ENCODE data around the gene CRB1. TPM values are rescaled to one million over a fixed set of nuclear protein-coding genes. Genes with fewer than 3 reads are reported as not detected.
A peak's percentile ranks its signal among the peaks of the same experiment; 100 is the strongest.

Gene CRB1
- total RNA-seq, 1 donor: 0.09 TPM

DNA sequence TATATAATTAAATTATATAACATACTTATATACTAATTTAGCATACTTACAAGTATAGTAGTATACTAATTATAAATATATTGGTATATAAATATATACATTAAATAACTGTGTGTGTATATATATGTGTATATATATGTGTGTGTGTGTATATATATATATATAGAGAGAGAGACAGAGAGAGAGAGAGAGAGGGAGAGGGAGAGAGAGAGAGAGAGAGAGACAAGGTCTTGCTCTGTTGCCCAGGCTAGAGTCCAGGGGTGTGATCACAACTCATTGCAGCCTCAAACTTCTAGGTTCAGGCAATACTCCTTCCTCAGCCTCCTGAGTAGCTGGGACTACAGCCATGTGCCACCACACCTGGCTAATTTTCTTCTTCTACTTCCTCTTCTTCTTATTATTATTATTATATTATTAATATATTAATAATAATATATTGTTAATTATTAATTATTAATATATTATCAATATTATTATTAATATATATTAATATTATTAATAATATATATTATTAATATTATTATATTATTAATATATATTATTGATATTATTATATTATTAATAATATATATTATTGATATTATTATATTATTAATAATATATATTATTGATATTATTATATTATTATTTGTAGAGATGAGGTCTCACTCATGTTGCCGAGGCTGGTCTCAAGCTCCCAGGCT lies 185.5 kb downstream of the CRB1 start:
- TF ChIP-seq, protein P1, sequence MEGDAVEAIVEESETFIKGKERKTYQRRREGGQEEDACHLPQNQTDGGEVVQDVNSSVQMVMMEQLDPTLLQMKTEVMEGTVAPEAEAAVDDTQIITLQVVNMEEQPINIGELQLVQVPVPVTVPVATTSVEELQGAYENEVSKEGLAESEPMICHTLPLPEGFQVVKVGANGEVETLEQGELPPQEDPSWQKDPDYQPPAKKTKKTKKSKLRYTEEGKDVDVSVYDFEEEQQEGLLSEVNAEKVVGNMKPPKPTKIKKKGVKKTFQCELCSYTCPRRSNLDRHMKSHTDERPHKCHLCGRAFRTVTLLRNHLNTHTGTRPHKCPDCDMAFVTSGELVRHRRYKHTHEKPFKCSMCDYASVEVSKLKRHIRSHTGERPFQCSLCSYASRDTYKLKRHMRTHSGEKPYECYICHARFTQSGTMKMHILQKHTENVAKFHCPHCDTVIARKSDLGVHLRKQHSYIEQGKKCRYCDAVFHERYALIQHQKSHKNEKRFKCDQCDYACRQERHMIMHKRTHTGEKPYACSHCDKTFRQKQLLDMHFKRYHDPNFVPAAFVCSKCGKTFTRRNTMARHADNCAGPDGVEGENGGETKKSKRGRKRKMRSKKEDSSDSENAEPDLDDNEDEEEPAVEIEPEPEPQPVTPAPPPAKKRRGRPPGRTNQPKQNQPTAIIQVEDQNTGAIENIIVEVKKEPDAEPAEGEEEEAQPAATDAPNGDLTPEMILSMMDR (IDR thresholded peaks at IDR 0.05; ENCODE audit: insufficient read depth, low read length): no peak
- no peak overlapping the region for H3K4me3 ChIP-seq (ENCODE audit: low read depth, low read length)
- no peak for DNase-seq (ENCODE audit: low read depth)

DNA sequence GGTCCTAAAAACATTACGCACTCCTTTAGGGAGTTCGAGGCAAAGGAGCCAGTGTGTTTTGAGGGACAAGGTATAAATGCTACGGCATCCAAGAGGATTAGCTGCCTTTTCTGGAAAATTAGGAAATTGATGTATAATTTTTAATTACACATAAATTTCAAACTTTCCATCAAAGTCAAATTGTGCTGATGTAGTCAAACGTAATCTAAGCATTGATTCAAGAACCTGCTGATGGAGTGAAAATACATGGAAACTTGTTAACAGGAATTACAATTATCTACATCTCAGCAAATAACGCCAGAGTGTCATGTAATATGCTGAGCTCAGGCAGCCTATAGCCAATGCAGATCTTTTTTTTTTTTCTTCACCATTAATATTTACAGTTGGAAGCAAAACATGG lies 194.5 kb downstream of the CRB1 start:
- DNase-seq (ENCODE audit: low read depth): no peak
- no peak overlapping the region for H3K4me3 ChIP-seq (ENCODE audit: low read depth, low read length)
- TF ChIP-seq, protein P1 (IDR thresholded peaks at IDR 0.05; ENCODE audit: insufficient read depth, low read length): no peak

DNA sequence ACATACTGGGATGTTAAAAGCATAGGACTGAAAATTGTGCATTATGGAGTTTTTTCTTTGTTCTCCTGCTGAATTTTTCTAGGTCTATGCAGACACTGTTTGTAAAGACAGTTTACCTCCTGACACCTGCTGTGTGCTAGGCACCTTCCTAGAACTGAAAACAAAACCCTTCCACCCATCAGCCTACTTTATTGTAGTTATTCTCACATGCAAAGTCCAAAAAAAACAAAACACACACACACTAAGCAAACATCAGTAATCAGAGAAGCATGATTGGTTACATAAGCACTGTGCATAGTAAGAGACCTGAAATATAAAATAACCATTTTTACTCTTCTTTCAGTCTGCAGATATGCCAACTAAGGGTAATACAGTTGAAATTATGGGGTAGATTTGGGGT lies 195.1 kb downstream of the CRB1 start:
- DNase-seq (ENCODE audit: low read depth): peak; percentile 15
- TF ChIP-seq, protein P1 (IDR thresholded peaks at IDR 0.05; ENCODE audit: insufficient read depth, low read length): no peak
- no peak overlapping the region for H3K4me3 ChIP-seq (ENCODE audit: low read depth, low read length)

DNA sequence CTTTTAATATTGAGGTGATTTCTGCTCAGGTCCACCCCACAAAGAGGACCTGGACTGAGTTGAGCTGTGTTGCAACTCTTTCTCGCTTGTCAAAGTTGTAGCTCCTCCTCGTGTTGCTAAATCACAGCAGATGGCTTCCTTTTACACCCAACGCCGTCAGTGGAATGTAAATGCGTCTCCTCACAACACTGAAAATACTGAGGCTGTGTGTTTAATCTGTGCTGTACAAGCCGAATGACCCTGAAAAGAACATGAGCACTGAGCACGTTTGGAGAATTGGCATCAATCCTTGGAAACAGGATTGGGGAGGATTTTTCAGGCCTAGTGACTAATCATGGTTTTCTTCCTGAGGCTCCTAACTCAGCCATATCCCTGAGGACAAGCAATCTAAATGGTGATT lies 196.0 kb downstream of the CRB1 start:
- DNase-seq (ENCODE audit: low read depth): peak; percentile 92
- TF ChIP-seq, protein P1 (IDR thresholded peaks at IDR 0.05; ENCODE audit: insufficient read depth, low read length): no peak

DNA sequence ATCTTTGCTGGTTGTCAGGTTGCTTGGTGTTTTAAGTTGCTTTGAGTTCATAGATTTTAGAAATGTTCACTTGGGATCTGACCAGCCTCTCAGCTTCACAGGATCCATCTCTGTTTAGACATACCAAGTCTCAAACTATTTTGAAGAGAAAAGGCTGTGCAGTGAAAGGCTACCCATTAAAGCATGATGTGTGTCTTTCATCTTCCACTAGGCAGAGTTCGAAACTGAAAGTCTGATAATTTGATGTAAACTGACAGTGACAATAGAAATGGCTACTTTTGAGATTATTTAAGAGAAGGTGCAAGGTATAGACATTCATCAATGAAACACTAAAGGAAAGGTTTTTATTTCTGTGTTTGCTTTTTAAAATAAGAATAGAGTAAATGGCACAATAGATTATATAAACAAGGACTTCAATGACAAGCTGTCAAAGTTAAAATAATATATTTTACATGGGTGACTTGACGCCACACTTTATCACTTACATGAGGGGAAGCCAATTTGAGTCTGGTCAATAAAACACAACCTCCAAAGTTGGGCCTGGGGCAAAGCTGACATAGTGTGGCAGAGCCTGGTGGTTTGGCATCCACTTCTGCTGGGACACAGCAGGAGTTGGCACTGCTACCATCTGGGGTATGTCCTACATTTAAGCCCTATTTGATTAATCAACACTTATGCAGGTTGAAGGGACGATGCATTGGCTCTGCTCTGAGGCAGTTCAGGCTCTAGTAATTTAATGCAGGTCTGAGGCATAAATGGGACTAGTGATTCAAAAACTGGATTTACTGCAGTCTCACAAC lies 197.7 kb downstream of the CRB1 start:
- TF ChIP-seq, protein P1 (IDR thresholded peaks at IDR 0.05; ENCODE audit: insufficient read depth, low read length): no peak
- DNase-seq (ENCODE audit: low read depth): no peak

More for the DNA sequence above, 196.0 kb downstream of the CRB1 start:
- H3K4me3 ChIP-seq (ENCODE audit: low read depth, low read length): no peak overlapping the region

DNA sequence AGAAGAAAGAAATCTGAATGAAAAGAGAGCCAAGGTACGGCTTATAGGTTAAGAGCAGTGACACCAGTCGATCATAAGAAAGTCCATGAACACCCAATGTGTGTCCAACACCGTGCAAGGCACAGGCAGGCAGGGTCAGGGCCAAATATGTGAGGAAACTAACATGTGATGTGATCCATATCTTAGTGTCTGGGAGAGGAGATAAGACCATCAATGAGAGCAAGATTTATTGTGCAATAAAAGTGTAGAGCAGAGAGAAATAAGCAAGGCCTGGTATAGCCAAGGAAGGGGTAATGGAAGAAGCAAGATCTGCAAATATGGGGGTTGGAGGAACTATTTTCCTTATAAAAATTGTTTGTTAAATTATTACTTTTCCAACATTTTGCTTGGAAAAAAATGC lies 198.8 kb downstream of the CRB1 start:
- DNase-seq (ENCODE audit: low read depth): no peak
- TF ChIP-seq, protein P1 (IDR thresholded peaks at IDR 0.05; ENCODE audit: insufficient read depth, low read length): no peak
- H3K4me3 ChIP-seq (ENCODE audit: low read depth, low read length): no peak overlapping the region

More for the DNA sequence above, 197.7 kb downstream of the CRB1 start:
- no peak overlapping the region for H3K4me3 ChIP-seq (ENCODE audit: low read depth, low read length)
